AG04449 (cell line): ENCODE data around the gene ANKRD29.

ENCODE experiments used
- CTCF ChIA-PET: fragments of 350-600 bp; formaldehyde crosslinking; extraction: SDS; loops from one replicate; lab custom pipeline; 2021; ENCODE audit warnings: antibody characterized with exemption; lab: Yijun Ruan, JAX
- POLR2A ChIA-PET: fragments of 400-600, 350-600 bp; formaldehyde crosslinking; extraction: SDS; loops from one replicate; lab custom pipeline; 2020; ENCODE audit warnings: antibody characterized with exemption, inconsistent platforms; lab: Yijun Ruan, JAX
- DNase-seq: peaks from one replicate; pipeline ENCODE4 v3.0.0-alpha.2; 2010; ENCODE audit warnings: low read depth, low spot score
- H3K4me3 ChIP-seq: 2 replicates; pipeline ENCODE4 v1.5.1; 2011; ENCODE audit warnings: low read depth, mild to moderate bottlenecking, control low read depth, low read length
- CTCF ChIP-seq: IDR thresholded peaks from one replicate; pipeline ENCODE4 v1.5.1; 2011; ENCODE audit warnings: mild to moderate bottlenecking, moderate library complexity, low read length, control low read depth, inconsistent platforms; ENCODE audit not compliant: insufficient read depth; ENCODE audit errors: missing control alignments

The ANKRD29 gene

GRCh38 chr18:23553887-23554286 lies 108.8 kb downstream of the ANKRD29 start:
- no peak overlapping the region for H3K4me3 ChIP-seq
- ChIA-PET CTCF (interaction anchor here (1.1 to 3.1 kb wide), 3 partner anchors 32 to 38 kb away, joined by 3 to 13 read pairs (median 3); partner anchors contain the start of gene NPC1), POLR2A (no interaction called here)
- DNase-seq, result no peak
- no peak for TF ChIP-seq CTCF

GRCh38 chr18:23552505-23552904 lies 110.2 kb downstream of the ANKRD29 start:
- TF ChIP-seq CTCF, result no peak

GRCh38 chr18:23551978-23552377 lies 110.7 kb downstream of the ANKRD29 start:
- ChIA-PET POLR2A (interaction anchor here (0.7 kb wide), 1 partner anchor 625 kb away, joined by 3 read pairs; no protein-coding TSS in a partner anchor), CTCF (interaction anchor here (1.2 to 3.1 kb wide), 4 partner anchors 11 to 37 kb away, joined by 3 to 13 read pairs (median 4); no protein-coding TSS in a partner anchor)
- no peak overlapping the region for H3K4me3 ChIP-seq
- DNase-seq, result no peak
- TF ChIP-seq CTCF, result no peak

More at GRCh38 chr18:23552505-23552904, 110.2 kb downstream of the ANKRD29 start:
- CTCF ChIA-PET, result interaction anchor here (1.2 to 3.1 kb wide), 4 partner anchors 11 to 37 kb away, joined by 3 to 13 read pairs (median 4); no protein-coding TSS in a partner anchor
- no peak overlapping the region for H3K4me3 ChIP-seq
- POLR2A ChIA-PET, result interaction anchor here (0.7 kb wide), 1 partner anchor 625 kb away, joined by 3 read pairs; no protein-coding TSS in a partner anchor
- DNase-seq, result no peak

- CTCF ChIA-PET, result interaction anchor here (0.9 to 3.1 kb wide), 2 partner anchors 35 kb away, joined by 3 to 13 read pairs; no protein-coding TSS in a partner anchor
- POLR2A ChIA-PET, result no interaction called here
- H3K4me3 ChIP-seq, result no peak overlapping the region
- no peak for TF ChIP-seq CTCF
- DNase-seq, result no peak
These were observed 111.8 kb downstream of the ANKRD29 start for GRCh38 chr18:23550898-23551297.
